Ovary (tissue), 9 donors: Measurements from ENCODE around the gene AKNAD1. TPM values are rescaled to one million over a fixed set of nuclear protein-coding genes. Genes with fewer than 3 reads are reported as not detected.

Experiments used
- DNase-seq, 5 donors: peaks; one replicate each; pipeline ENCODE4 v3.0.0-alpha.2; 2019 to 2020
- H3K27ac ChIP-seq, 2 donors: fragments of 200-600 bp; one replicate each; pipeline versions ENCODE4 v1.5.1 to v1.8.0; 2019 to 2022
- H3K27me3 ChIP-seq: fragments of 200-600 bp; one replicate; pipeline ENCODE4 v1.8.0; 2022
- H3K36me3 ChIP-seq: fragments of 200-600 bp; sonication (generic); one replicate; pipeline ENCODE4 v1.5.1; 2019
- H3K4me1 ChIP-seq: one replicate; pipeline ENCODE4 v1.8.1; 2013; ENCODE audit warnings: mild to moderate bottlenecking, moderate library complexity; ENCODE audit not compliant: insufficient read depth
- H3K4me3 ChIP-seq: fragments of 200-600 bp; sonication (generic); one replicate; pipeline ENCODE4 v1.5.1; 2017
- H3K9me3 ChIP-seq, 2 donors: fragments of 200-600 bp in 1 of 2; sonication (generic) in 1 of 2; one replicate each; pipeline versions ENCODE4 v1.5.1 to v1.8.1; 2013 to 2019; ENCODE audit warnings: mild to moderate bottlenecking in 1 of 2, moderate library complexity in 1 of 2
- CTCF ChIP-seq, 3 donors: fragments of 450-650 bp in 2 of 3; fragments of 200-600 bp in 1 of 3; IDR thresholded peaks; one replicate each; pipeline versions ENCODE4 v1.5.1 to v1.8.0; 2016 to 2022; ENCODE audit warnings: antibody characterized with exemption in 3 of 3, mild to moderate bottlenecking in 1 of 3
- EP300 ChIP-seq: sonication (generic); formaldehyde crosslinking; IDR thresholded peaks from one replicate; pipeline ENCODE4 v1.6.1; 2017; ENCODE audit warnings: antibody characterized with exemption
- POLR2A ChIP-seq: fragments of 450-650 bp; IDR thresholded peaks from one replicate; pipeline ENCODE4 v1.6.1; 2017; ENCODE audit warnings: antibody characterized with exemption, mild to moderate bottlenecking, moderate library complexity
- WGBS, 3 donors: extraction: QIAGEN DNeasy Blood & Tissue Kit in 1 of 3; methylation state at CpG; one replicate each; pipeline versions ENCODE4 v1.1.5 to v1.1.7; 2013 to 2017; 5-methylcytosine and 5-hydroxymethylcytosine counted together
- intact Hi-C, 4 donors: fragments of 100-400 bp; cut with DNase I; formaldehyde crosslinking; loops; one replicate each; pipeline versions ENCODE4 v1.11.0 to v1.15.1; 2022 to 2023
- polyA plus RNA-seq, 2 donors: library from polyadenylated mRNA; stranded (reverse); fragments of 200-250 nt in 1 of 2; fragments of 350-450 nt in 1 of 2; fragmentation: Illumina TruSeq in 1 of 2; extraction: RNeasy Lipid Tissue Mini Kit (QIAGEN cat#74804) in 1 of 2; gene quantifications; one replicate each; pipeline ENCODE4 v1.2.3, GENCODE V29; 2013 to 2014
- total RNA-seq, 7 donors: library from RNA; depleted of rRNA in 2 of 7; stranded (reverse); fragments of >200 nt in 2 of 7; fragmentation: NEBNext Ultra II Directional in 3 of 7; extraction: Animal tissue kit (Norgen Biotek cat#: 25700) in 3 of 7; gene quantifications; one replicate each; pipeline versions ENCODE4 v1.1.0 to v1.2.4, GENCODE V29; 2016 to 2023
- donor health status: DM: no; HTN: no; CAD: no; lungs with moderate emphysema.
- donor health status: DM: no; HTN: no; CAD: no.
- donor health status: Bipolar disorder and iron deficiency.
- donor health status: DM: yes; HTN: yes; CAD: no.
- donor health status: DM: no; HTN: no; CAD: no.
- donor health status: DM: yes; HTN: yes; CAD: no.

The AKNAD1 gene
- total and polyA plus RNA-seq, 9 donors = 0.08 to 0.20 TPM; not detected in 7

DNA sequence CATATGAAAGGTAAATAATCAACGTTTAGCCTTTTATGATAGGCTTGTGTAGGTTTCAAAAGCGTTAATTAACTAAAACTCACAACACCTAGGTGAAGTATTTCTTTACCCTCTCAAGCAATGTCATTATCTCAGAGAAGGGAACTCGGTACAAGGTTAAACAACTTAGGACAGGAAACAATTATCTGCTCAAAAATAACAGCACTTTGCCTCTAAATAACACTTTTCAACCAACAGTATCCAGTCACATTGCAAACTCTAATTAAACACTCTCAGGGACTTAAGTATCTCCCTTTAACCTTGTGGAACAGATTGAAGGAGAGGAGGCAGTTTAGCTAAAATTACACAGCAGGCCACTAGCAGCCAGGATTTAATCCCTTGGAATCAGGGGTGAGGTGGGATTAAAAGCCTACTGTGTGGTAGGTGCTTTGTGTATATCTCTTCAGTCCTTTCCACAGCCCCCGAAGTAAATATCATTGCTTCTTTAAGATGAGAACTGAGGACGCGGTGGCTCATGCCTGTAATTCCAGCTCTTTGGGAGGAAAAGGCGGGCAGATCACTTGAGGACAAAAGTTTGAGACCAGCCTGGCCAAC lies 5.2 kb upstream of the AKNAD1 start:
- no peak for TF ChIP-seq CTCF (IDR thresholded peaks at IDR 0.05)
- no peak for TF ChIP-seq EP300
- no peak for TF ChIP-seq POLR2A
- no peaks in the 10 kb centered on the region for H3K4me1 ChIP-seq
- no peak overlapping the region for H3K4me3 ChIP-seq
- no peak for DNase-seq
- H3K9me3 ChIP-seq = no peaks in the 10 kb centered on the region
- intact Hi-C loops = no loop called here
- H3K36me3 ChIP-seq = no peaks in the 10 kb centered on the region
- H3K27ac ChIP-seq = no peak overlapping the region
- 72 to 76% (median 74%) methylated on average over 7 of the region's 7 CpGs for WGBS, 3 donors
- no peaks in the 10 kb centered on the region for H3K27me3 ChIP-seq

- no peaks in the 10 kb centered on the region for H3K36me3 ChIP-seq
- TF ChIP-seq CTCF (IDR thresholded peaks at IDR 0.05) (no peak), EP300 (no peak), POLR2A (no peak)
- intact Hi-C loops = no loop called here
- no peak overlapping the region for H3K4me3 ChIP-seq
- no peak overlapping the region for H3K27ac ChIP-seq
- H3K27me3 ChIP-seq = no peaks in the 10 kb centered on the region
- WGBS, 3 donors = 89 to 95% (median 89%) methylated on average over 6 of the region's 6 CpGs
- H3K9me3 ChIP-seq = no peaks in the 10 kb centered on the region
- DNase-seq = no peak
- H3K4me1 ChIP-seq = no peaks in the 10 kb centered on the region
Observed at GRCh38 chr1:108861566-108861965, 4.7 kb upstream of the AKNAD1 start.

DNA sequence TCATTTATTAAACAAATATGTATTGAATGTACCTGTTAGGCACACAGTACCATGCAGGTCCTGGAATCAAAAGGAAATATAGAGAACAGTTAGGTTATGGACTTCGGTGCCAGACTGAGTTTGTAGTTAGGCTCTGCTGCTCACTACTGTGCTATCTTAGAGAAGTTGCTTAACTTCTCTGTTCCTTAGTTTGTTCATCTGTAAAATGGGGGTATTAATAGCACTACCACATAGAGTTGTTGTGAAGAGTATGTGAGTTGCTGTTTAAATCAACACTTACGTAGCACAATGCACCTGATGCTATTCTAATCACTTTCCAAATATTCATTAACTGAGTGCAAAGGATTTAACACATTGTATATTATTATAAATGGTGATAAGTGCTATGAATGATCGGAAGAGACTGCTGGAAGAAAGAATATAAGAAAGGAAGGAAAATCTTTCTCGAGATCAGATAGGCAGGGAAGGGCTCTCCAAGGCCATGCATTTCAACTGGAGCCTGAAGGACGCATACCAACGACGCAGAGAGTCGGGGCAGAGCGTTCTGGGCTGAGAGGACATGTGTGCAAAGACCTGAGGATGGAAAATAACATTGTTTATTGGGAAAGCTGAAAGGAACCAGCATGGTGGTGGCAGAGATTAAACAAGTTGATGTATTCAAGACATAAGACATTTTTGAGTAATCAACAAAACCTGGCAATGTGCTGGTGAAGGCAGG lies 3.5 kb upstream of the AKNAD1 start:
- TF ChIP-seq CTCF (IDR thresholded peaks at IDR 0.05) (no peak), POLR2A (no peak)
- WGBS, 3 donors = 81 to 90% (median 82%) methylated on average over 9 of the region's 9 CpGs
- intact Hi-C loops = no loop called here

DNA sequence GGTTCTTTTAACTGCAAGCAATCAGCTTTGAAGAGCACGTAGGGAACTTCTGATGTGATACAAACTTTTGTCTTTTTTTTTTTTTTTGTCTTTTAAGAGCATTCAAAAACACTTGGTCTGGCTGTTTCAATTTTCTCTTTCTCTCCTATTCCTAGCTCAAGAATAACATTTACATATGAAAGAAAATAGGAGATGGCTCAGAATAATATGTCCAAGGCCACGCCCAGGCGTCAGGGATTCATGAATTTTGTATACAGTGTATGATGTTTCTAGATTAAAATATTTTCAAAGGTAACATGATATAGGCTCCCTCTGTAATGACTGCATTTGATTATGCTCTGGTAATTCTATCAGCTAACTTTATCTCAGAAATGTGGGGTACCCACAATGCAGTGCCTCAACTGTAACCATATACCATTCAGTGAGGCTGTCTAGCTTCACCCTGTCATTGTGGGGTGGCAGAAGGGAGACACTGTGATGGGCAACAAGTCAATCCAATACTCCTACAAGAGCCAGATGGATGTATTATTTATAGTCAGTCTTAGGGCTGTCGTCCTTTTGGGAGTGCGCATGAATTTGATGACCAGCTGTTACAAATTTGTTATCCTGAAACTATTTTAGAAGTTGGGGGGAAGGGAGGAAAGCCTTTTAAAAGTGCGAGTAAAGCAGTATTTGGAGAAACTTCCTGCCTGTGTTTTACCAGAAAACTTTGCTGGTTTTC lies 1.5 kb upstream of the AKNAD1 start:
- Histone ChIP-seq H3K9me3 (no peaks in the 10 kb centered on the region), H3K27me3 (no peaks in the 10 kb centered on the region), H3K27ac (no peak overlapping the region), H3K4me1 (no peaks in the 10 kb centered on the region), H3K36me3 (no peaks in the 10 kb centered on the region), H3K4me3 (no peak overlapping the region)
- TF ChIP-seq POLR2A = no peak
- no peak for TF ChIP-seq CTCF (IDR thresholded peaks at IDR 0.05)
- TF ChIP-seq EP300 = no peak
- intact Hi-C loops = no loop called here
- WGBS, 3 donors = 44 to 62% (median 51%) methylated on average over 6 of the region's 6 CpGs
- DNase-seq = no peak

More for the DNA sequence above, 3.5 kb upstream of the AKNAD1 start:
- Histone ChIP-seq H3K36me3 (no peaks in the 10 kb centered on the region), H3K9me3 (no peaks in the 10 kb centered on the region), H3K27me3 (no peaks in the 10 kb centered on the region), H3K4me1 (no peaks in the 10 kb centered on the region), H3K4me3 (no peak overlapping the region), H3K27ac (no peak overlapping the region)
- no peak for DNase-seq
